Anterior cingulate cortex (tissue), 58 donors: Measurements from ENCODE around the gene FBXO10.
"Not testable (repeated sequence)": the region's sequence is repeated elsewhere in the genome, so short reads cannot be mapped to it uniquely, and the experiment has no call there.

Source experiments
- DNase-seq, 58 donors: peaks; one replicate each; lab custom pipeline; 2025; lab: John Stamatoyannopoulos, UW

The FBXO10 gene

DNA sequence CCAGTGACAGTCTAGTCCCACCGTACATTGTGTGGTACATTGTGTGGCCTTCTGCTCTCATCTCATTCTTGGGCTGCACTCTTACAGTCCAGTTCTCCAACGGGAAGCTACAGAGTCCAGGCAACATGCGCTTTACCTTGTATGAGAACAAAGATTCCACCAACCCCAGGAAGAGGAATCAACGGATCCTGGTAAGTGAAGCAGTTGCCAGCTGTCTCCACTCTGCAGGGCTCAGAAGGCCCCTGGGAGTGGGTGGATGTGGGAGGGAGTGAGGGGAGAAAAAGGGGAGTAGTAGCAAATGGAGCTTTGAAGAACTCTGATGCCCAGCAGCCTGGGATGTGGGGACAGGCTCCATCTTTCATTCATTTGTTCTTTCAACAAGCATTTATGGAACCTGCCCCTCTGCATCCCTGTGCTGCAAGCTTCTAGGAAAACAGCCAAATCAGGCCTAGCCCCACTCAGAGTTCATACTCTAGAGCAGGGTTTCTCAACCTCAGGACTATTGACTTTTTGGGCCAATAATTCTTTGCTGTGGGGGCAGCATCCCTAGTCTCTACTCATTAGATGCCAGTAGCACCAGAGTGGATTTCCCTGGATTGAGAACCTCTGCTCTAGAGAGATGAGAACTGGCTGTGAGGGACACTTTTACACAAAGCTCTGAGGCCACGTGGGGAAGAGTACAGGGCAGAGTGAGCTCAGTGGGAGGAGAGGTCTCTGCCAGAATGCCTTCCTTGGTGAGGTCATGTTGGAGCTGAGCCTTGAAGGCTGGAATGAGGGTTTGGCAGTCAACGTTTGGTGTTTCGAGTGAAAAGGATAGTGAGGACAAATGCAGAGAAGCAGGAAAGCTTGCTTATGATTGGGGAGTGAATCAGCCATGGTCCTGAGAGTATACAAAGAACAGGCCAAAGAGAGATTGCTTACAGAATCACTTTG is 89.3 kb downstream of the FBXO10 start:
- DNase-seq: peak in 32 of 58 donors; percentile 5 to 77 (median 31)

DNA sequence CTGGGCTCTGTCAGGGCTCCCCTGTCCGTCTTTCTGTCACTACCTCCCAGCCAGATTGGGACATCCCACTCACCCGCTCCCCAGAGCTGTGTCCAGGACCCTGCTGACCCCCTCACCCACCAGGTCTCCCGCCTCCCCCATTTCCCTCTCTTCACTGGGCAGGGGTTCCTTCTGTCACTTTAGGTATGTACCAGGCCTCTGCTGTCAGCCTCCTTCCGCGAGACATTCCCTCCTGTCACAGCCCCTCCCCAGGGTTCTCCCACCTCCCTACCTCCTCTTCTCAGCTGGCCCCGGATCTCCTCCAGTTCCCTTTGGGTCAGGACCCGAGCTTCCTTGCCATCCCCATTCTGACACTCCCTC is 89.9 kb downstream of the FBXO10 start:
- peak in 1 of 58 donors; percentile 21 for DNase-seq

GRCh38 chr9:37485389-37486255 is 90.6 kb downstream of the FBXO10 start, which contains the start of gene POLR1E:
Gene POLR1E, plus strand, starts transcription at chr9:37485948. Its CDS starts 100 bp downstream, at chr9:37486048.
- peak; percentile 23 to 95 (median 86) for DNase-seq

- DNase-seq: no peak
Observed at GRCh38 chr9:37480759-37481158, 95.4 kb downstream of the FBXO10 start.

- DNase-seq: not testable (repeated sequence)
Observed at GRCh38 chr9:37477987-37478619, 98.1 kb downstream of the FBXO10 start.

- DNase-seq: not testable (repeated sequence)
Observed at GRCh38 chr9:37477443-37477842, 98.7 kb downstream of the FBXO10 start.

DNA sequence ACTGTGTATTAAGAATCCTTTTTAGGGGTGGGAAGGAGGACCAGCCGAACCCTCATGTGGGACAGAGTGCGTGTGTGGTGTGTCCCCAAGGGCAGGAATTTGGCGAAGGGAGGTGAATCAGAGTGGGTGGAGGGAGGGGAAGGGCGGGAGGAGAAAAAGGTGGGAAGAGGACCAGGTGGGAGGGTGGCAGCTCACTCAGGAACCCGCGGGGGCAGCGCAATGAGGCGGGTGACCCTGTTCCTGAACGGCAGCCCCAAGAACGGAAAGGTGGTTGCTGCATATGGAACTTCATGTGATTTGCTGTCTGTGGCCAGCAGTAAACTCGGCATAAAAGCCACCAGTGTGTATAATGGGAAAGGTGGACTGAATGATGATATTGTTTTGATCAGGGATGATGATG is 99.2 kb downstream of the FBXO10 start:
- no peak for DNase-seq

GRCh38 chr9:37474438-37474837 is 101.7 kb downstream of the FBXO10 start:
- DNase-seq: no peak

DNA sequence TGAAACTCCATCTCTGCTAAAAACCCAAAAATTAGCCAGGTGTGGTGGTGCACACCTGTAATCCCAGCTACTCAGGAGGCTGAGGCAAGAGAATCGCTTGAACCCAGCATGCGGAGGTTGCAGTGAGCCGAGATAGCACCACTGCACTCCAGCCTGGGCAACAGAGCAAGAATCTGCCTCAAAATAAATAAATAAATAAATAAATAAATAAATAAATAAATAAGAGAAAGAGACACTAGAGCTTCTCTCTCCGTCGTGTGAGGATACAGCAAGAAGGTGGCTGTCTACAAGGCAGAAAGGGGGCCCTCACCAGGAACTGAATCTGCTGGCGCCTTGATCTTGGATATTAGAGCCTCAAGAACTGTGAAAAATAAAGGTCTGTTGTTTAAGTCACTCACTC is 102.2 kb downstream of the FBXO10 start:
- not testable (repeated sequence) for DNase-seq

DNA sequence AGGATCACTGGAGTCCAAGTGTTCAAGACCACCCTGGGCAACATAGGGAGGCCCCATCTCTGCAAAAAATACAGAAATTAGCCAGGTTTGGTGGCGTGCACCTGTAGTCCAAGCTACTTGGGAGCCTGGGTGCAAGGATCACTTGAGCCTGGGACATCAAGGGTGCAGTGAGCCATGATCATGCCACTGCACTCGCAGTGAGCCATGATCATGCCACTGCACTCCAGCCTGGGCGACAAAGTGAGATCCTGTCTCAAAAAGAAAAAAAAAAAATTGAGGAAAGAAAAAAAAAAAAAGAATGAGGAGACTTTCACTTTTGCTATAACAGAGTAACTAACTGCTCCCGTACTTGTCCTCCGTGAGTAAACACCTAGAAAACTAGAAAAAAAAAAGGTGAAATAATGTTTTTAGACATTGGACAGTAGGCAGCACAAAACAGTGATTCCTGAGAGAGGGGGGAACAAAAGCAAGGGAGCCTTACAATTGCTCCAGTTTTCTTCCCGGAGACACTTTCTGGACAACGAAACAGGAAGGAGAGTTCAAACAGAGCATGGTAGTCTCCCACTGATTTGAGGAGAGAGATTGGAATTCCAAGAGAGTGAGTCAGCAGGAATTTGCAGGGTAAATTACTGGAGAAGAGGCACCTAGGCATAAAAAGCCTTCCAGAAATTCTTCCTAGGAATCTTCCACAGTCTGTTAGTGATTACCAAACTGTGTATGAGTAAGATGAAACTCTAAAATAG is 104.1 kb downstream of the FBXO10 start:
- DNase-seq: peak in 1 of 58 donors; percentile 42

DNA sequence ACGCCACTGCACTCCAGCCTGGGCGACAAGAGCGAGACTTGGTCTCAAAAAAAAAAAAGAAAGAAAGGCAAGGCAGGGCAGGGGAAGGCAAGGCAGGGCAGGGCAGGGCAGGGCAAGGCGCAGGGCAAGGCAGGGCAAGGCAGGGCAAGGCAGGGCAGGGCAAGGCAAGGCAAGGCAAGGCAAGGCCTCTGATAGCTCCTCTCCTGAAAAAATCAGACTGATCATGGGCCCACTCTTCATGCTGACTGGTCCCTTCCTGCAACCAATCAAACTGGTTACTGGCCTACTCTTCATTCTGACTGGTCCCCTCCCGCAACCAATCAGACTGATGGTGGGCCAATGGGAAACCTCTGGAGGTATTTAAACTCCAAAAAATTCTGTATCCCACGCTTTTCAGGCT is 107.6 kb downstream of the FBXO10 start:
- no peak for DNase-seq

GRCh38 chr9:37467530-37467929 is 108.7 kb downstream of the FBXO10 start:
- not testable (repeated sequence) for DNase-seq

- peak in 51 of 58 donors; percentile 27 to 83 (median 57) for DNase-seq
Observed at GRCh38 chr9:37466037-37466709, 110.0 kb downstream of the FBXO10 start.

- DNase-seq: peak; percentile 93 to 100 (median 99)
Observed at GRCh38 chr9:37465249-37466036, 110.7 kb downstream of the FBXO10 start, which contains the start of gene ZBTB5. Gene ZBTB5, minus strand, starts transcription at chr9:37465450. Its CDS starts 22,899 bp downstream, at chr9:37442551.

- peak in 42 of 58 donors; percentile 48 to 95 (median 80) for DNase-seq
Observed at GRCh38 chr9:37464426-37465248, 111.5 kb downstream of the FBXO10 start.

- no peak for DNase-seq
Observed at GRCh38 chr9:37464006-37464405, 112.2 kb downstream of the FBXO10 start.
